ENCODE measurements around the gene WDR7. TPM values are rescaled to one million over a fixed set of nuclear protein-coding genes. Genes with fewer than 3 reads are reported as not detected.

The WDR7 gene
- polyA plus RNA-seq, 2 of the 4 experiments (the other 2 are of a cell fraction) = 4.2 to 7.0 TPM

DNA sequence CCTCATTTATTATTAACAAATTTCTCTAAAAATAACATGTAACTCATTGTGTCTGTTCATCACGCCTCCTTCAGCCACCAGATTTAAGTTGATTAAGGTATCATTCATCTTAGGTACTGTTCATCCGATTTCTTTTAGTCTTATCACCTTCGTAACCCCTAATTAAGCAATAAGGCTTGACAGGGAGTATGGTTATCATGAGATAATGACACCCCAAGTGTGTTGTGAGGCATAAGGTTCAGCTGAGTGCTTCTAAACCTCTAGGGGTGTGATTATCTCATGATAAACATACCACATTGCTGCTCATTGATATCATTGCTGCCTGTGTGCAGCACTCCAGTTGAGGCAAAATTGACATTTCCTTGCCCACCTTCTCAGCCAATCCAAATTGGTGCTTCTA is 336.9 kb downstream of the WDR7 start:
- CTCF ChIA-PET = no interaction called here

DNA sequence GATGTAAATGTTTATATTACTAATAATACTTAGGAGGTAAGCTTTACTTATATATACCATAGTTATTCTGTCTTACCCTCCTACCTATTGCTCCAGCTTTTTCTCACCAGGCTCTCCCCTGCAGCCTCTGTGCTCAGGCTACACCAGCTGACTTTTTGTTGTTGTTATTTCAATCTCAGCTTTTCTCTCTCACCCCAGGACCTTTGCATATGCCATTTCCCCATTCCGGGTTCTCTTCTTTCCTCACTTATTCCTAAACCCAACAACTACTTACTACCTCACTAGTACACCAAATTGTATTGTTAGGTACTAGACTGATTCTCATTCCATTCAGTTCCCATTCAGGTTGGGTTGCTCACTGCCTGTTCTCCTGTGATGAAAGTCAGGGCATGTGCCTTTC is 339.5 kb downstream of the WDR7 start:
- no peak for FAIRE-seq
- Histone ChIP-seq H3K4me1 (peaks cover 12% of the 10 kb centered on the region; the same call in 1 of the 3 replicates), H3K9me3 (no peaks in the 10 kb centered on the region), H3K27ac (no peak overlapping the region), H3K4me2 (no peak overlapping the region), H3K4me3 (no peak overlapping the region)
- no peak for TF ChIP-seq CBX8 (IDR thresholded peaks at IDR 0.05)
- no peak for TF ChIP-seq FOXS1 (CRISPR knock-in tag; IDR thresholded peaks at IDR 0.05)
- no peak for TF ChIP-seq MAFK (IDR thresholded peaks at IDR 0.05; ENCODE audit: partially characterized antibody)
- TF ChIP-seq ZNF302 (CRISPR knock-in tag; IDR thresholded peaks at IDR 0.05) = no peak
- TF ChIP-seq JUN (IDR thresholded peaks at IDR 0.05) = no peak
- TF ChIP-seq NPAS2 (CRISPR knock-in tag; IDR thresholded peaks at IDR 0.05; ENCODE audit: borderline replicate concordance) = no peak
- TF ChIP-seq HOXB13 (CRISPR knock-in tag; IDR thresholded peaks at IDR 0.05; ENCODE audit: low read depth) = no peak
- TF ChIP-seq, protein P1, sequence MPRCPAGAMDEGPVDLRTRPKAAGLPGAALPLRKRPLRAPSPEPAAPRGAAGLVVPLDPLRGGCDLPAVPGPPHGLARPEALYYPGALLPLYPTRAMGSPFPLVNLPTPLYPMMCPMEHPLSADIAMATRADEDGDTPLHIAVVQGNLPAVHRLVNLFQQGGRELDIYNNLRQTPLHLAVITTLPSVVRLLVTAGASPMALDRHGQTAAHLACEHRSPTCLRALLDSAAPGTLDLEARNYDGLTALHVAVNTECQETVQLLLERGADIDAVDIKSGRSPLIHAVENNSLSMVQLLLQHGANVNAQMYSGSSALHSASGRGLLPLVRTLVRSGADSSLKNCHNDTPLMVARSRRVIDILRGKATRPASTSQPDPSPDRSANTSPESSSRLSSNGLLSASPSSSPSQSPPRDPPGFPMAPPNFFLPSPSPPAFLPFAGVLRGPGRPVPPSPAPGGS (IDR thresholded peaks at IDR 0.05) = no peak
- no peak for TF ChIP-seq BHLHE40 (IDR thresholded peaks at IDR 0.05; ENCODE audit: low read depth, low read length)
- no peak for TF ChIP-seq EHF (CRISPR knock-in tag; IDR thresholded peaks at IDR 0.05)
- TF ChIP-seq POLR2AphosphoS2 (conservative IDR thresholded peaks at IDR 0.05; ENCODE audit: low read length) = no peak
- TF ChIP-seq CHD4 (IDR thresholded peaks at IDR 0.05; ENCODE audit: borderline replicate concordance) = no peak
- no peak for TF ChIP-seq PHF8 (IDR thresholded peaks at IDR 0.05; ENCODE audit: borderline replicate concordance, low read depth)
- TF ChIP-seq, protein P2, sequence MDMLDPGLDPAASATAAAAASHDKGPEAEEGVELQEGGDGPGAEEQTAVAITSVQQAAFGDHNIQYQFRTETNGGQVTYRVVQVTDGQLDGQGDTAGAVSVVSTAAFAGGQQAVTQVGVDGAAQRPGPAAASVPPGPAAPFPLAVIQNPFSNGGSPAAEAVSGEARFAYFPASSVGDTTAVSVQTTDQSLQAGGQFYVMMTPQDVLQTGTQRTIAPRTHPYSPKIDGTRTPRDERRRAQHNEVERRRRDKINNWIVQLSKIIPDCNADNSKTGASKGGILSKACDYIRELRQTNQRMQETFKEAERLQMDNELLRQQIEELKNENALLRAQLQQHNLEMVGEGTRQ (IDR thresholded peaks at IDR 0.05) = no peak
- no peak for TF ChIP-seq FOSB (CRISPR knock-in tag; IDR thresholded peaks at IDR 0.05)
- TF ChIP-seq EHMT2 (IDR thresholded peaks at IDR 0.05; ENCODE audit: low read depth) = no peak
- TF ChIP-seq ZSCAN20 (CRISPR knock-in tag; IDR thresholded peaks at IDR 0.05) = no peak
- no peak for TF ChIP-seq RNF2 (IDR thresholded peaks at IDR 0.05; ENCODE audit: borderline replicate concordance, low read depth)
- DNase-seq (ENCODE audit: low read depth in 1 of 2, low spot score in 1 of 2) = no peak
- WGBS (ENCODE audit: missing lambda C conversion rate) = 85% methylated on average over 1 of the region's 1 CpG
- no peak for ATAC-seq
- ChIA-PET POLR2A (no interaction called here), CTCF (no interaction called here)

More for the DNA sequence above, 336.9 kb downstream of the WDR7 start:
- no peak for DNase-seq (ENCODE audit: low read depth in 1 of 2, low spot score in 1 of 2)
- H3K4me1 ChIP-seq = peaks cover 26% of the 10 kb centered on the region
- no peaks in the 10 kb centered on the region for H3K9me3 ChIP-seq
- no peak overlapping the region for H3K4me2 ChIP-seq
- H3K4me3 ChIP-seq = no peak overlapping the region
- 77% methylated on average over 3 of the region's 3 CpGs for WGBS (ENCODE audit: missing lambda C conversion rate)
- FAIRE-seq = no peak
- TF ChIP-seq JUN (IDR thresholded peaks at IDR 0.05) (no peak), ZC3H11A (IDR thresholded peaks at IDR 0.05) (no peak), CHD2 (IDR thresholded peaks at IDR 0.05; ENCODE audit: low read length, partially characterized antibody) (no peak), CEBPB (IDR thresholded peaks at IDR 0.05) (no peak), NFE2L2 (conservative IDR thresholded peaks at IDR 0.05; ENCODE audit: low read length) (no peak), FOXS1 (CRISPR knock-in tag; IDR thresholded peaks at IDR 0.05) (no peak), MAFK (IDR thresholded peaks at IDR 0.05; ENCODE audit: partially characterized antibody) (no peak), CBX8 (IDR thresholded peaks at IDR 0.05) (no peak), HOXB5 (CRISPR knock-in tag; IDR thresholded peaks at IDR 0.05) (no peak), NR3C1 (IDR thresholded peaks at IDR 0.05) (no peak)
- TF ChIP-seq, protein P3, sequence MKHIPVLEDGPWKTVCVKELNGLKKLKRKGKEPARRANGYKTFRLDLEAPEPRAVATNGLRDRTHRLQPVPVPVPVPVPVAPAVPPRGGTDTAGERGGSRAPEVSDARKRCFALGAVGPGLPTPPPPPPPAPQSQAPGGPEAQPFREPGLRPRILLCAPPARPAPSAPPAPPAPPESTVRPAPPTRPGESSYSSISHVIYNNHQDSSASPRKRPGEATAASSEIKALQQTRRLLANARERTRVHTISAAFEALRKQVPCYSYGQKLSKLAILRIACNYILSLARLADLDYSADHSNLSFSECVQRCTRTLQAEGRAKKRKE (CRISPR knock-in tag; IDR thresholded peaks at IDR 0.05; ENCODE audit: low read depth) = no peak
- TF ChIP-seq, protein P4, sequence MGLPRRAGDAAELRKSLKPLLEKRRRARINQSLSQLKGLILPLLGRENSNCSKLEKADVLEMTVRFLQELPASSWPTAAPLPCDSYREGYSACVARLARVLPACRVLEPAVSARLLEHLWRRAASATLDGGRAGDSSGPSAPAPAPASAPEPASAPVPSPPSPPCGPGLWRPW (IDR thresholded peaks at IDR 0.05) = no peak
- ATAC-seq = no peak
- POLR2A ChIA-PET = no interaction called here
- H3K27ac ChIP-seq = no peak overlapping the region

Measured in A549 (cell line).